Renal cortical epithelial cell (primary cell): ENCODE data around the gene TPCN1. TPM values are rescaled to one million over a fixed set of nuclear protein-coding genes. Genes with fewer than 3 reads are reported as not detected.
A peak's percentile ranks its signal among the peaks of the same experiment; 100 is the strongest.
"Not testable (repeated sequence)": the region's sequence is repeated elsewhere in the genome, so short reads cannot be mapped to it uniquely, and the experiment has no call there.

Experiments
- DNase-seq: peaks from one replicate; pipeline ENCODE4 v3.0.0-alpha.2; 2011; ENCODE audit warnings: low read depth
- total RNA-seq: library from RNA; depleted of rRNA; stranded (reverse); fragments of >200 nt; gene quantifications from 2 replicates; pipeline ENCODE4 v1.2.3, GENCODE V29; 2014

The TPCN1 gene
- total RNA-seq, 1 donor from 2014 or later: 48.6 TPM

- DNase-seq: peak; percentile 72
Observed at GRCh38 chr12:113196990-113197389, 24.3 kb upstream of the TPCN1 start.

DNA sequence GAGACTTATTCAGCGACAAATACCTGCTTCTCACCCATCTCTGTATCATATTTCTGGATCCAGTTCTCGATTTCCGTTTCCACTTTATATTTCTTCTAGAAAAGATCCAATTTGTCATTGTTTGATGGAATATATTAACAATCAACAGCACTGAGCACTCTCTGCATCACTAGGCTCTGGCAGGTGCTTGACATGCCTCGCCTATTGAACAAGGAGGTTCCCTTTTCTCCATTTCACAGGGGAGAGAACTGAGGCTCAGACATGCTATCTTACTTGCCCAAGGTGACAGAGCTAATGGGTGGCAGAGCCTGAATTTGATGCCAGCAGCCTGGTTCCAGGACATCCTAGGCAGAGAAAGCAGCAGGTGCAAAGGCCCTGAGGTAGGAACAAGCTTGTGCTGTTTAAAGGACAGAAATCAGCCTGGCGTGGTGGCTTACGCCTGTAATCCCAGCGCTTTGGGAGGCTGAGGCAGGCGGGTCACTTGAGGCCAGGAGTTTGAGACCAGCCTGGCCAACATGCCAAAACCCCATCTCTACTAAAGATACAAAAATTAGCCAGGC is 23.7 kb upstream of the TPCN1 start:
- DNase-seq: no peak

DNA sequence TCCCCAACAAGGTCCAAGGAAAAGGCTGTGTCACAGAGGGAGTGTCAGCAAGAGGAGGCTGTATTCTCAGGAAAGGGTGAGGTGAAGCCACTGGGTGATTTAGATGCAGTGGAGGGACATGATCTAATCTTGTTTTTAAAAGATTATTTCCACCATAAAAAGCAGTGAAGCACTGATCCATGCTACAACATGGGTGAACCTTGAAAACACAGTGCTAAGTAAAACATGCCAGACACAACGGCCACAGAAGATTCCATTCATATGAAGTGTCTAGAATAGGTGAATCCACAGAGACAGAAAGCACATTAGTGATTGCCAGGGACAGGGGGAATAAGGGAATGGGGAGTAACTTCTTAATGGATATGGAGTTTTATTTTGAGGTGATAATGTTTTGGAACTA is 23.0 kb upstream of the TPCN1 start:
- peak; percentile 77 for DNase-seq

- no peak for DNase-seq
Observed at GRCh38 chr12:113200021-113200797, 21.1 kb upstream of the TPCN1 start.

DNA sequence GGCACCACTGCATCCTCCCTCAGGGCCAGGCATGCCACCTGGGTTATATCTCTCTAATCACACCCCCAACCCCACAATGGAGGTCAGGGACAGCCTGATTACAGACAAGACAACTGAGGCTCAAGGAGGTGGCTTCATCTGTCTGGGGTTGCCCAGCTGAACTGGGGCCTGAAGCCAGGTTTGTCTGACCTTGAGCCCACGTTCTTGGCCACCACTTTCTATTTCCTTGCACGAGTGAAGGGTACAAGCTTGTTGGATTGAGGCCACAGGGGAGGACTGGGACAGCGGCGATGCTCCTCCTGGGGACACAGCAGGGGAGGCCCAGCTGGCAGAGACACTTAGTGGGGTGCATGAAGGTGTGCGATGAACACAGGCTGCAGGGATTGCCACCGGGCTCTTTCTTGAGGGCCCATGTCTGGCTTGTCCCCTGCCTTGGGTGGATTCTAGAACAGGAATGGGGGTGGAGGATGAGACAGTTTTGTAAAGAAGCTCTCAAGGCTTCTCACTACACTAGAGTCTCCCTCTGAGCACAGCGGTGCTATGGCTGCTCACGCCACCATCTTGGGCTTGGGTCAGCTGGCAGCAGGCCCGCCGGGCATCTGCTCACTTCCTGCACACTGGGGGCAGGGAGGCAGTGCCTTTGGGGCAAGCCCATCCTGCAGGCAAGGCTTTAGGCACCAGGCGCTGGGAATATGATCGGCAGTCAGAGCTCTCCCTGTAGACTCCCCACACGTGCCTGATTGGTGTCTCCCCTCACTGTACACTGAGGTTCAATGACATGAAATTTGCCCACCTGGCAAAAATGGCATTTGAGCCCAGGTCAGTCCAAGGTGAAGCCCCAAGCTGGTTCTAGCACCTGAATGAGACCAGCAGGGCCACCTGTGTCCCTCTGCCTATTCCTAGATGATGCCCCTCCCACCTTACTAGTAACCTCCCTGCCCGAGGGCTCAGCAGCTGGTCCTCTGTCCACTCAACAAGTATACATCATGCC is 19.8 kb upstream of the TPCN1 start:
- DNase-seq: no peak

- no peak for DNase-seq
Observed at GRCh38 chr12:113202300-113203075, 18.8 kb upstream of the TPCN1 start.

DNA sequence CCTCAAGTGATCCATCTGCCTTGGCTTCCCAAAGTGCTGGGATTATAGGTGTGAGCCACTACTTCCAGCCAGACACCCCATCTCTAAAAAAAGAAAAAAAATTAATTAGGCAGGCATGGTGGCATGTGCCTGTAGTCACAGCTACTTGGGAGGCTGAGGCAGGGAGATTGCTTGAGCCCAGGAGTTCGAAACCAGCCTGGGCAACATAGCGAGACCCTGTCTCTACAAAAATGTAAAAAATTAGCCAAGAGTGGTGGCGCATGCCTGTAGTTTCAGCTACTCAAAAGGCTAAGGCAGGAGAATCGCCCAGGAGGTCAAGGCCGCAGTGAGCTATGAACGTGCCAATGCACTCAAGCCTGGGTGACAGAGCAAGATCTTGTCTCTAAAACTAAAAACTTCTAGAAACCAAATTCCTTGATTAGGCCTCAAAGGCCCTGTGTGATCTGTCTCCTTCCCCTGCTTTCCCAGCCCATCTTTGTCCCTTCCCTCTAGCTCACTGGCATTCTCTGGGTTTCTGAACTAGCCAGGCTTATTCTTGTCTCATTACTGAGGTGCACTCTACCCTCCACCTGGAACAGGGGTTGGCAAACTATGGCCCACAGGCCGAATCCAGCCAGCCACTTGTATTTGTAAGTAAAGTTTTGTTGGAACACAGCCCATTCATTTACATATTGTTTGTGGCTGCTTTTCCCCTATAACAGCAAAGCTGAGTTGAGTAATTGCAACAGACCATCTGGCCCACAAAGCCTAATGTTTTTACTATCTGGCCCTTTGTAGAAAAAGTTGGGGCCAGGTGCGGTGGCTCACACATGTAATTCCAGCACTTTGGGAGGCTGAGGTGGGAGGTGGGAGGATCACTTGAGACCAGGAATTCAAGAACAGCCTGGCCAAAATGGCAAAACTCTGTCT is 17.2 kb upstream of the TPCN1 start:
- DNase-seq: peak; percentile 91

GRCh38 chr12:113204804-113205203 is 16.5 kb upstream of the TPCN1 start:
- peak; percentile 94 for DNase-seq

- not testable (repeated sequence) for DNase-seq
Observed at GRCh38 chr12:113206802-113207201, 14.5 kb upstream of the TPCN1 start.

DNA sequence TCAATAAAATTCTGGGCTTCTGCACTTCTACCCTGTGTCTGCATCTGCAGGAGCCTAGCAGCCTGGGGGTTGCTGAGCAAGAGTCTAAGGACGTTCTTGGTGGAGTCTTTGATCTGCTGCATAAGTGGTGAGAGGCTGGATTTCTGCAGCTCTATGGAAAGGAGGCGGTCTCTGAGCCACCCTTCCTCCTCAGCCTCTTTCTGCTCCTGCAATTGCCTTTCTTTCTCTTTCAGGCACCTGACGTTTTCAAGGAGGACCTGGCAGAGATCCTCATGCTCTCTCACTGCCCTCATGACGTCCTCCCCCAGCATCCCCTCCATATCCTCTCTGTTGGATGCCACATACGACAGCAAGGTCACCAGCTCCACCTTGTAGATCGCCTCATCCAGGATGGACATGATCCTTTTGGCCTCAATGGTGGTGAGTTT is 13.6 kb upstream of the TPCN1 start:
- DNase-seq: no peak

DNA sequence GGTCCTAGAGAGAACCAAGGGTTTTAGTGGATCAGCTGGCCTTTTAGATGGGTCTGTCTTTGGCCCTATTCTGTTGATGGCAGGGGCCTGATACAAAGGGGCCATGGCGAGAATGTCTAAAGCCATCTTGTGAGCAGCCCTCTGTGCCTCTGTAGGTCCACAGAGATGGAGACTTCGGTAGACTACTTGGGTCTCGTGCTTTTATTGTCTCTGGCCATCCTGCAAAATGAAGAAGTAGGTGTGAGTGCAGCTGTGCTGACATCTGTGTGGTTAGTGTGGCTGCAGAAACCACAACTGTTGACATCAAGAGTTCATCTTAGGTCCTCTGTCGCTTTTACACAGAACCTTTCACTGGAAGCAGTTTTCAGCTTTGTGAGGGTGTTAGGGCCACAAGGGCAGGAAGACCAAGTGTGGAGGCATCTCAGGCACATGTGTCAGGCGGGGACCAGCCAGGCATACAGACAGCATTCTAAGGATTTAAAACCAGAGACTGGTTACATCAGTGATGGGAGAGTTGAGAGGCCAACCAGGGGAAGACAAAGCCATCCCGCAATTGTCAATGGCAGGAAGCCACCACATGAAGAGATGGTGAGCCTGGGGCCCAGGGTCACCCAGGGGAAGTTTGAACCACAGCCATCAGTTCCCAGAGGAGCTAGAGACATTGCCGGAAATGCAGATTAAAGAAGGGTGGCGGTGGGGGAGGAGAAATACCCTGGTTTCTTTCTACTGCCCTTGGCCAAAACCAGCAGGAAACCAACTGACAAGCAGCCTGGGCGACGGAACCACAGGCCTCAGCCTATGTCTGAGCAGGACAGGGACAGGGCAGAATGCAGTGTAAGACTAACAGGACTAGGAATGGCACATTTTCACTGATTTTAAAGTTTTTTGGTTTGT is 13.0 kb upstream of the TPCN1 start:
- no peak for DNase-seq

- no peak for DNase-seq
Observed at GRCh38 chr12:113211160-113211559, 10.1 kb upstream of the TPCN1 start.

DNA sequence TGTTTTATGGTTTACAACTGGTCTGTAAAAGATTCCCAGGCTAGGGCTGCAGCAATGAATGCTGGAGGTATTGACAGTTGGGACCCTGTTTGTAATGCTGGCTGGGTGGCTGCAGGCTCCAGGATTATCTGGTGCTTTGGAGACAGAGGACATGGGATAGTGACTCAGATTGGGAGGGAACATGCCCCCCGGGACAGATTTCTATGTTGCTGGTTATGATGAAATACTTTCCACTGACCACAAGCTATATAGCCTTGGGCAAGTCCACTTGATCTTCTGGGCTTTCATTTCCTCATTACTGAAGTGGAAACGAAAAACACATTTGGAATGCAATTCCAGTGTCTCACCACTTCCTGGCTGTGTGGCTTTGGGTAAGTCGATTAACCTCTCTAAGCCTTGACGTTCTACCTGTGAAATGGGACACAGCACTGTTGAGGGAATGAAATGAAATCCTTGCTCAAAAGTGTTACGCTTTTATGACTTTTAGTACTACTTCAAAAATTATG is 6.3 kb upstream of the TPCN1 start:
- peak; percentile 100 for DNase-seq

- DNase-seq: no peak
Observed at GRCh38 chr12:113216027-113216426, 5.2 kb upstream of the TPCN1 start.

- DNase-seq: peak; percentile 15
Observed at GRCh38 chr12:113220593-113221180, 577 bp upstream of the TPCN1 start.

- DNase-seq: peak; percentile 35
Observed at GRCh38 chr12:113221997-113222729, 899 bp downstream of the TPCN1 start.

GRCh38 chr12:113222730-113223531 is 1.7 kb downstream of the TPCN1 start:
- DNase-seq: peak; percentile 99
